Neural progenitor cell (in vitro differentiated cells): Measurements from ENCODE around the gene ESR2. TPM values are rescaled to one million over a fixed set of nuclear protein-coding genes. Genes with fewer than 3 reads are reported as not detected.

ENCODE experiments used
- DNase-seq: peaks from one replicate; pipeline ENCODE4 v3.0.0-alpha.2; 2016; ENCODE audit warnings: low spot score
- H2AFZ ChIP-seq: fragments of 200-600 bp; sonication (generic); replicated peaks from 2 replicates; pipeline ENCODE4 v1.6.1; 2016; ENCODE audit warnings: antibody characterized with exemption
- H3F3A ChIP-seq: fragments of 200-600 bp; sonication (generic); 2 replicates; pipeline ENCODE4 v1.6.1; 2016; ENCODE audit warnings: antibody characterized with exemption, low read depth
- H3K27ac ChIP-seq: fragments of 200-600 bp; sonication (generic); 2 replicates; pipeline ENCODE4 v1.5.1; 2016; ENCODE audit warnings: mild to moderate bottlenecking
- H3K27me3 ChIP-seq: fragments of 200-600 bp; sonication (generic); 2 replicates; pipeline ENCODE4 v1.6.1; 2016; ENCODE audit warnings: mild to moderate bottlenecking, moderate library complexity
- H3K36me3 ChIP-seq: fragments of 200-600 bp; sonication (generic); 2 replicates; pipeline ENCODE4 v1.5.1; 2016
- H3K4me1 ChIP-seq: fragments of 200-600 bp; sonication (generic); 2 replicates; pipeline ENCODE4 v1.6.1; 2016; ENCODE audit warnings: mixed run types
- H3K4me2 ChIP-seq: fragments of 200-600 bp; sonication (generic); 2 replicates; pipeline ENCODE4 v1.6.1; 2016
- H3K4me3 ChIP-seq: fragments of 200-600 bp; sonication (generic); 2 replicates; pipeline ENCODE4 v1.5.1; 2016
- H3K79me2 ChIP-seq: fragments of 200-600 bp; sonication (generic); 2 replicates; pipeline ENCODE4 v1.6.1; 2016; ENCODE audit warnings: low read depth
- H3K9ac ChIP-seq: fragments of 200-600 bp; sonication (generic); 2 replicates; pipeline ENCODE4 v1.6.1; 2016
- H3K9me3 ChIP-seq: fragments of 200-600 bp; sonication (generic); 2 replicates; pipeline ENCODE4 v1.5.1; 2016; ENCODE audit warnings: low read depth
- H4K20me1 ChIP-seq: fragments of 200-600 bp; sonication (generic); 2 replicates; pipeline ENCODE4 v1.6.1; 2016; ENCODE audit warnings: low read depth
- H3K27ac Mint-ChIP-seq: 3 replicates; pipeline ENCODE4 v1.8.0; 2021; ENCODE audit warnings: mixed read lengths
- H3K27me3 Mint-ChIP-seq: 2 replicates; pipeline ENCODE4 v1.8.0; 2022; ENCODE audit warnings: low read depth, mild to moderate bottlenecking, inconsistent platforms, moderate library complexity, mixed read lengths; ENCODE audit not compliant: insufficient read depth
- H3K36me3 Mint-ChIP-seq: 3 replicates; pipeline ENCODE4 v1.8.0; 2021; ENCODE audit warnings: mixed read lengths
- H3K4me1 Mint-ChIP-seq: 3 replicates; pipeline ENCODE4 v1.8.0; 2021; ENCODE audit warnings: mixed read lengths
- H3K4me3 Mint-ChIP-seq: 3 replicates; pipeline ENCODE4 v1.8.0; 2021; ENCODE audit warnings: mild to moderate bottlenecking, moderate library complexity, mixed read lengths
- H3K9me3 Mint-ChIP-seq: 3 replicates; pipeline ENCODE4 v1.8.0; 2020; ENCODE audit warnings: mixed read lengths
- CTCF ChIP-seq: fragments of 200-600 bp; sonication (generic); IDR thresholded peaks from 2 replicates; pipeline ENCODE4 v1.5.1; 2017; ENCODE audit warnings: antibody characterized with exemption, mild to moderate bottlenecking
- EZH2 ChIP-seq: fragments of 200-600 bp; sonication (generic); IDR thresholded peaks from 2 replicates; pipeline ENCODE4 v1.6.1; 2017; ENCODE audit warnings: antibody characterized with exemption, mild to moderate bottlenecking, moderate library complexity
- EZH2phosphoT487 ChIP-seq: fragments of 200-600 bp; sonication (generic); IDR thresholded peaks from 2 replicates; pipeline ENCODE4 v1.6.1; 2017; ENCODE audit warnings: antibody characterized with exemption
- total RNA-seq: library from RNA; depleted of rRNA; stranded (reverse); fragments of >200 nt; gene quantifications from 2 replicates; pipeline ENCODE4 v1.2.3, GENCODE V29; 2015; ENCODE audit warnings: low replicate concordance

ESR2 gene
- total RNA-seq, 1 donor from 2014 or later = 0.21 TPM

- peaks cover 3% of the 10 kb centered on the region for H3K36me3 ChIP-seq
- no peaks in the 10 kb centered on the region for H3K4me1 ChIP-seq
- DNase-seq = no peak
- no peaks in the 10 kb centered on the region for H3K79me2 ChIP-seq
- H3K9ac ChIP-seq = no peak overlapping the region
- Mint-ChIP-seq H3K36me3 (peaks cover 31% of the 10 kb centered on the region), H3K27ac (no peak overlapping the region), H3K27me3 (peaks cover 2% of the 10 kb centered on the region), H3K9me3 (no peaks in the 10 kb centered on the region), H3K4me1 (peaks cover 3% of the 10 kb centered on the region), H3K4me3 (no peak overlapping the region)
- no peak overlapping the region for H3K4me2 ChIP-seq
- no peaks in the 10 kb centered on the region for H3F3A ChIP-seq
- no peak overlapping the region for H3K4me3 ChIP-seq
- H4K20me1 ChIP-seq = no peaks in the 10 kb centered on the region
- no peak overlapping the region for H2AFZ ChIP-seq
- H3K27ac ChIP-seq = no peak overlapping the region
- no peaks in the 10 kb centered on the region for H3K27me3 ChIP-seq
- no peaks in the 10 kb centered on the region for H3K9me3 ChIP-seq
- TF ChIP-seq CTCF (no peak), EZH2phosphoT487 (no peak), EZH2 (no peak)
Observed at GRCh38 chr14:64227856-64228255, 66.3 kb downstream of the ESR2 start.

GRCh38 chr14:64225151-64225757 is 68.9 kb downstream of the ESR2 start:
- H3K9me3 ChIP-seq = no peaks in the 10 kb centered on the region
- no peaks in the 10 kb centered on the region for H3K79me2 ChIP-seq
- H3K27ac ChIP-seq = no peak overlapping the region
- no peaks in the 10 kb centered on the region for H3K4me1 ChIP-seq
- no peaks in the 10 kb centered on the region for H3K9me3 Mint-ChIP-seq
- H4K20me1 ChIP-seq = no peaks in the 10 kb centered on the region
- H3K27ac Mint-ChIP-seq = no peak overlapping the region
- no peaks in the 10 kb centered on the region for H3K27me3 ChIP-seq
- no peak overlapping the region for H3K4me3 Mint-ChIP-seq
- peaks cover 5% of the 10 kb centered on the region for H3K27me3 Mint-ChIP-seq
- no peak overlapping the region for H3K9ac ChIP-seq
- DNase-seq = no peak
- peaks cover under 1% of the 10 kb centered on the region for H3K4me1 Mint-ChIP-seq
- no peak for TF ChIP-seq EZH2
- no peak for TF ChIP-seq EZH2phosphoT487
- TF ChIP-seq CTCF = no peak
- H2AFZ ChIP-seq = no peak overlapping the region
- no peak overlapping the region for H3K4me2 ChIP-seq
- peaks cover 35% of the 10 kb centered on the region for H3K36me3 Mint-ChIP-seq
- no peak overlapping the region for H3K4me3 ChIP-seq
- H3F3A ChIP-seq = no peaks in the 10 kb centered on the region
- peaks cover 3% of the 10 kb centered on the region for H3K36me3 ChIP-seq

- Mint-ChIP-seq H3K9me3 (no peaks in the 10 kb centered on the region), H3K27me3 (peaks cover 7% of the 10 kb centered on the region), H3K4me1 (no peaks in the 10 kb centered on the region), H3K4me3 (no peak overlapping the region), H3K36me3 (peaks cover 37% of the 10 kb centered on the region), H3K27ac (peak overlapping the region; percentile 69)
- Histone ChIP-seq H3K27ac (no peak overlapping the region), H3K27me3 (no peaks in the 10 kb centered on the region), H3K79me2 (no peaks in the 10 kb centered on the region), H3F3A (no peaks in the 10 kb centered on the region), H3K4me1 (no peaks in the 10 kb centered on the region), H2AFZ (no peak overlapping the region), H3K4me2 (no peak overlapping the region), H3K36me3 (peaks cover 3% of the 10 kb centered on the region), H4K20me1 (no peaks in the 10 kb centered on the region), H3K9ac (no peak overlapping the region), H3K9me3 (no peaks in the 10 kb centered on the region), H3K4me3 (no peak overlapping the region)
- TF ChIP-seq CTCF (no peak), EZH2phosphoT487 (no peak), EZH2 (no peak)
- DNase-seq = no peak
Observed at GRCh38 chr14:64221391-64222003, 72.7 kb downstream of the ESR2 start.
